GM11168 (cell line): ENCODE results near the gene CTNNA3.

Source experiments
- in situ Hi-C: fragments of 300-500 bp; cut with MboI; formaldehyde crosslinking; loops from one replicate; pipeline ENCODE4 v1.12.0; 2022; ENCODE audit warnings: low sequenced_read_pairs; ENCODE audit not compliant: unreplicated experiment

CTNNA3 gene

DNA sequence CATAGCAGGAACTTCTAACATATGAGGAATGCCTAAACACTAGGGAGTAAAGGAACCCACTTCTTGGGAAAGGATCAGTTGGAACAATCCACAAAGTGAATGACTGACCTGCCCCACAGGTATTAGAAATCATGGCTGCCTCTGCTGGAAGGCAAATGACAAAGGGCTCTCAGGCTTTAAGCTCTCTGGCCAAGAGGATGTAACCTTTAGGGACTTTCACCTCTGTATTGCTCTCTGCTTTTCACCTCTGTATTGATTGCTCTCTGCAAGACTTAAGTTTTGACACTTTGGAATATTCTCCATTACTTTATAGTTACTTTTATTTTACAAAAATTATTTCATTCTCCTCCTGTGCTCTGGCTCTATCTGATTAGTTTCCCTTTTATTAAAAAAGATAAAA, 522.2 kb downstream of the CTNNA3 start:
- in situ Hi-C loops = no loop called here

DNA sequence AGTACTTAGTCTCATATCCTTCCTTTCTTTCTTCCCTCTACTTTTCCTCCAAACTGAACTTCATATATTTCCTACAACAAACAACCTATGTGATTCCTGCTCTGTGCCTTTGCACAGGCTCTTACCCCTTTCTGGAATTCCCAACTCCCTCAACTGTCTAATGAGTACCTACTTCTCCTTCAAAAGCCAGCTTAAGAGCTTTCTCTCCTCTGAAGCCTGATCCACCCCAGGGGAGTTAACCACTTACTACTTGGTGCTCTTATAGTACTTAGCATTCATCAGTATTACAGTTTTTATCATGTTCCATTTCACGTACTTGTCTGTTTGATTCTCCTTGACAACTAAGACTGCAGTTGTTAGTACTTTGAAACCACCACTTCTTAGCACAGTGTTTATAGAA, 524.0 kb downstream of the CTNNA3 start:
- in situ Hi-C loops = no loop called here

DNA sequence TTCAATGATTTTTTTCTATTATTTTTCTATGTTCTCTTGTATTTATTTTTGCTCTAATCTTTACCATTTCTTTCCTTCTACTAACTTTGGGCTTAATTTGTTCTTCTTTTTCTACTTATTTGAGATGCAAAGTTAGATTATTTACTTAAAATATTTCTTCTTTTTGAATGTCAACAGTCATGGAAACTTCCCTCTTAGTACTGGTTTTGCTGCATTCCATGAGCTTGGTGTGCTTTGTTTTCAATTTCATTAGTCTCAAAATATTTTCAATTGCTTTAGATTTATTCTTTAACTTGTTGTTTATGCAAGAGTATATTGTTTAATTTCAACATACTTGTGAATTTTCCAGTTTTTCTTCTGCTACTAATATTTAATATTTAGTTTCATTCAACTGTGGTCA, 539.8 kb downstream of the CTNNA3 start:
- in situ Hi-C loops = no loop called here

DNA sequence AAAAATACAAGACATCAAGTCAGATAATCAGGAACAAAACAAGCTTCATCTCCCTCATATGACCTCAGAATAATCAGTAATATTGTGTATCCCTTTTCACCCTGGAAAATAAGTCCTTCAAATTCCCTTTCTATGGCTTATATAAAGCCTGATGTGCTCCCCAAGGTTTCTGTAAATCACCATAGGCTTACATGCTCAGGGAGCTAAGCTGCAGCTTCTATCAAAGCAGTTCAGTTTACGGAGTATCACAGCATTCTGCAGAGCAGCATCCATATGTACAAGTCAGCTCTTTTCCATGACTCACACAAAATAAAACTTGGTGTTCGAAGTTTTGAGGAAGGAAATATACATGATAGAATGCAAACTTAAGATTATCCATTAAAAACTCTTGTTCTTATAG, 544.5 kb downstream of the CTNNA3 start:
- in situ Hi-C loops = no loop called here

DNA sequence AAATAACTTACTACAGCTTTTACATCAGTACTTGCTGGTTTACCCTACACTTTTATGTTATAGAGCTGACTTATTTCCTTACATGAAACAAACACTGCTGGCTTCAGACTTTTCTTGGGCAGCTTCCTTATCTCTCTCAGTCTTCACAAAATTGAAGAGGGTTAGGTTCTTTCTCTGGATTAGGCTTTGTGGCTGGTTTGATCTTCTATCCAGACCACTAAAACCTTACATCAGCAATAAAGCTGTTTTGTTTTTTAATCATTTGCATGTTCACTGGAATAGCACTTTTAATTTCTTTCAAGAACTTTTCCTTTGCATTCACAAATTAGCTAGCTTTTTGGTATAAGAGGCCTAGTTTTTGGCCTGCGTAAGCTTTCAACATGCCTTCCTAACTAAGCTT, 551.5 kb downstream of the CTNNA3 start:
- in situ Hi-C loops = no loop called here

DNA sequence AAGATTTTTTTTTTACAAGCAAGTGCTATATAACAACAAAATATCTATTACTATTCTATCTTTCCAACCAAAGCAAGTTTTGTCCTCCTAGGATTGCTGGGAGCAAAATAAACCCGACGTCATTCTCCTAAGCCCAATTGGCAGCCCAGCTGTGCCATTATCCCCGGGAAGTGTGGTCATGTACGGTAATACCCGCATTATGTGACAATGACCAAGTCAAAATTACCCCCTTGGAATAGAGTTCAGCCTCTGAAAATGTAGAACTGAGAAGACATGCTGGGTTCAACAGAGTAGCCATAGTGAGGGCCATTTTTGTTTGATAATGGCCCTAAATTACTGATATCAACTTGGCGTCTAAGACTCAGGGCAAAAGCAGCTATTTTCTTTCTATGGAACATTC, 554.7 kb downstream of the CTNNA3 start:
- in situ Hi-C loops = no loop called here

DNA sequence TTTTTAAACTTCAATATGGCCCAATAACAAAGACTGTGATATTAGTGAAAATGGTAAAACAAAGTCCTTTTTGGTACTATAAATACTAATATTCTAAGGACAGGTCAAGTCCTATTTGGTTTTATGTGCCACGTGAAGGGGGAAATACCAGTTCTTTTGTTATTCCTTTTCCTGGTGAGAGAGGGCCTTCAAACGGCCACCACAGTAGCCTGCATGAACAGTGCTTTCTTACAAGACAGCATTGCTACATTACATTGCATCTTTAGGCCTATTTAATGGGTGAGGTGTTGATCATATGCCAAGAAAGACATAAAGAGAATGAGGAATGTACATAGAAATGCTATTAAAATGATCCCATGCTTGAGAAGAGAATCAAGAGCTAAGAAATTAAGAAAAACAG, 555.4 kb downstream of the CTNNA3 start:
- in situ Hi-C loops = no loop called here

DNA sequence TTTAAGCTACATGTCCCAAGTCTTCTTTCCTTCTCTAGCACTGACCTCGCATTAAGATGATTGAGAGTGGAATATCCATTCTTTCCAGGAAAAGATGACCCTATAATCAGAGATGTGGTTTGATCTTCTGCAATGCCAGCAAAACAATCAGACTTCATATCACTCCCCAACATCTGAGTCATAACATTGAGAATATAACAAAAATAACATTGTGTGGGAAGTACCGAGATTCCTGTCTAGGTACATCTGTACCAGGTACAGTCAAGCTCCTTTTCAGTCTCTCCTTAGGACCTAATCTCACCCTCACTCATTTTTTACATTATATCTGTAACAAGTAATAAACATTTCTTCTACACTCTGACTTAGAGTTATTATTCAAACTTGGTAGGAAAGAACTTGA, 568.6 kb downstream of the CTNNA3 start:
- in situ Hi-C loops = no loop called here

DNA sequence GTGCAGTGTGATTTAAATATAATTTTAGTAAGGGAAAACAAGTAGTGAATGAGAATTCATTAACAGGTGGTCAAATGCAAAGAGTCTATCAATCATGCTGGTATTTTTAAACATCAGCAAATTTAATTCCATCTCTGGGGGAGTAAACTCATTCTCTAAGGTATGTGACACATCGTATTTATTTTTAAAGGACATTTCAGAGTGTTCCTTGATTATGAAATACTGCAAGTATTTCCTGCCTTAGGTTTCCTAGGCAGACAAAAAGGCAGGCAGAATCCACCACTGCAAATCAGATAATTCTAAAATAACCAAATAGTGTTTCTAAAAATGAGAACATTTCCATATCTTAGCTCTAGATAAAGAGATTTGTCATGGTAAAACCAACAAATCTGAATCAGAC, 576.3 kb downstream of the CTNNA3 start:
- in situ Hi-C loops = no loop called here

DNA sequence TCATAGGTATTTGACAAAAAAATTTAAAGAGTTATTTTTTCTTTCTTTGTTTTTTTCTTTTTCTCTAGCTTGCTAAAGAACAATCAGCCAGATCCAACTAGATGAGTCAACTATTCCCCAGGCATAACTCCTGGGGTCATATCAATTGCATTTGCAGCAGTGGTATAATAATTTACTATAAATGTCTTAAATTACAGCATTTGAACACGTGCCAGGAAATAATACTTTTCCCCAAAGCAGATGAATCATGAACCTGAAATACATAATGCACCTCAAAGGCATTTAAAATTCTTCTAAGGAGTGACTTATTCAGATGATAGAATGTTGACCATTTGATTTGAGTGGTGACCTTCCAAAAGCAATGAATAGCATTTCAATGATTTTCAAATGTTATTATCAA, 580.0 kb downstream of the CTNNA3 start:
- in situ Hi-C loops = no loop called here

DNA sequence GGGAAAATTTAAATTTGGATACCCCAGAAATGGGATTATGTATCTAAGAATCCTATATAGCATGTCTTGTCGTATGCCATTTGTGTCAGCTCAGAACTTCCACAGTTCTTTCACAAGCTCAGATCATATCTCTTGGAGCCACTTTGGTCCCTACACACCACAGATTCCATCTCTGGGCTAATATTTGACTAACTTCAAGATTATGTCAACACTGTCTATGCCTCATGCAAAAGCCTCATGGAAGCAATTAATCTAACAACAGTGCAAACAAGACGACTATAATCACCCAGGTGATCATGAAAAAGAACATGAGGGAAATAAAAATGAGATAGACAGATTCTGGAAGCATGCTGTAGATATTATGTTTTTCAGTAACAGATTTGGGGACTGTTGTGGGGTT, 581.0 kb downstream of the CTNNA3 start:
- in situ Hi-C loops = no loop called here

DNA sequence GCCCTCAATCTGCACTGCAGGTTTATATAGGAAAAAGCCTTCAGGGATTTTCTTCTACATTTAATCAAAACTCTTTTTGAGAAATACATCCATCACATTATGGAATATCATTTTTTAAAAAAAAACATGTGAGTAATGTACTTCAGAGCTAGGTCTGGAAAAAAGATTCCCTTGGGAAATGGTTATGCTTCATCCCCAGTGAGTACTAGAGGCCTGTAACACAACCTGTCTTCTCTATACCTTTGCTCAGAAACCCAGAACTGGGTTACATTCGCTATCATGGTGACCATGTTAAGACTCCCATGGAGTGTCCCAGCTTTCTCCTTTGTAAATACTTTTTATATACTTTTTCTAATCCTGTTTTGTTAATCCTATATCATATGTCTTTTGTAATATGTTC, 583.2 kb downstream of the CTNNA3 start:
- in situ Hi-C loops = no loop called here

DNA sequence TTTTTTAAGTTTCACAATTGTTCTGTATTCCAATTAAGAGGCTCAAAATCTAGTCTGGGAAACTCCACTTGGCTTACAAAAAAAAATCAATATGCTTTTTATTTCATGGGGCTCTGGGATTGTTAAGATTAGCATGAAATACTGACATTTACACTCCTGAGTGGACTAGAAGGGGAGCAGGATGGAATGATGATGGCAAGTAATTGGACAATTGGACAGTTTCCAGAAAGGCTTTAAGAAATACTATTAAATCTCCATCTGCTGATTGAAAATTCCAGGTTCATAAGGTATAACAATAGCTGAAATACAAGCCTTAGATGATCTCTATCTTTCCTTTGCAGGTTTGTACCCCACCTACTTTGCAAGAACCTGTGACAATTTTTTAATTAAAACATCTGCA, 585.7 kb downstream of the CTNNA3 start:
- in situ Hi-C loops = no loop called here

DNA sequence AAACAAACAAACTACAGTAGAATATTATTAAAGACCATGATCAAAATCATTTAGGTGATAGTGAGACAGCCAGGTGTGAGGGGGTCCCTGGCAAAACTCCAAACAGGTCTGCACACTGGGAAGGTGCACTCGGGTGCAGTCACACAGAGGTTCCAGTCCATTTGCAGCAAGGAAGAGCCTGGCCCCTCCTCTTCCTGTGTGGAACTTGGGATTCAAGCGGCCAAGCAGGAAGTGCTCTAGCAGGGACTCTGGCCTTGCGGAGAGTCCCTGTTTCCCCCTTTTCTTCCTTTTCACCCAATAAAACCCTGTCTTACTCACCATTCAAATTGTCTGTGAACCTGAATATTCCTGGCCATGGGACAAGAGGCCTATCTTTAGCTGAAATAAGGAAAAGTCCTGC, 588.3 kb downstream of the CTNNA3 start:
- in situ Hi-C loops = no loop called here

DNA sequence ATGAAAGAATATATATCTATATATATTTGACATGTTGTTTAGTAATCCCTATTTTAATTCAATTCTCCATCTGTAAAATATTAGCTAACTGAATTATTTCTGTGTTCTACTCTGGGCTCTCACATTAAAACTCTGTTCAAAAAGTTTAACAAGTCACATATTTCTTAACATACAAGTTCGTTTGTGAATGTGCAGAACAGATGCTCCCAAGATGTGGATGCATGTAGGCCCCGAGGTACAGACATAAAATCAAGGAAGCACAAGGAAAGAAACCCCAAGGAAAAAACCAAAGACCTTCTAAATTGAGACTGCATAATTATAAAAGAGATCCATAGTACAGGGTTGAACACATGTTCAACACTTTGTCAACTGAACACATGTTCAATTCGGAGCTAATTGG, 595.0 kb downstream of the CTNNA3 start:
- in situ Hi-C loops = no loop called here

DNA sequence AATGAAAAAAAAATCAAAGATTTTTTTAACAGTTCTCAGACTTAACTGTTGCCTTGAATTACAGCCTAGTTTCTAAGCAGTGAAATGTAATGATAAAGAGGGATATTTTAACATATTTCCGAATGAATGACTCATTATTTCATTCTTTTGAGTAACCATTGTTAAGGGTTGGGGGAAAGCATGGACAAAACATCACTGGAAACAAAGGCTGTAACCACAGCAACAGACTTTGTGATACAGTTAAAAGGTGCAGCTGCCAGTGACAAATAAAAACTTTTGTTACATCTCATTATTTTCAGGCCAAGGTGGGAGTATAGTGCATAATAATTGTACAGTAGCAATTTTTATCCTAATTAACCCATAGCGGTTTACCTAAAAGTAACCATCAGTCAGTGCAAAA, 597.5 kb downstream of the CTNNA3 start:
- in situ Hi-C loops = no loop called here

DNA sequence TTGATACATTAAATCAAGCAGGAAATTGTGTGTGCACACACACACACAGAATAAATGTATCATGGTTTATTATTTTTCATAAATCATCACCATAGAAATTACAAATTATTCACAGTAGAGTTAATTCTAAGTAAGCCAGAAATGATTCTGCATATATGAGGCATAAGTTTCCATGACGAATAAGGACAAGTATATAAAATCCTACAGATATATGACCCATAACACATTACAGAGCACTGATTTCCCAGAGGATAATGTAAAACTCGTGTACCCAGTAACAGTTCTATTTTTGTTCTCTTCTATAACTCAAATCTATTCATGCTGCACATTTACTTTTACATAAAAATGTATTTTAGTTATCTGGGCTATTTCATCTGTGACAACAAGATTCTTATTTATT, 600.5 kb downstream of the CTNNA3 start:
- in situ Hi-C loops = no loop called here

DNA sequence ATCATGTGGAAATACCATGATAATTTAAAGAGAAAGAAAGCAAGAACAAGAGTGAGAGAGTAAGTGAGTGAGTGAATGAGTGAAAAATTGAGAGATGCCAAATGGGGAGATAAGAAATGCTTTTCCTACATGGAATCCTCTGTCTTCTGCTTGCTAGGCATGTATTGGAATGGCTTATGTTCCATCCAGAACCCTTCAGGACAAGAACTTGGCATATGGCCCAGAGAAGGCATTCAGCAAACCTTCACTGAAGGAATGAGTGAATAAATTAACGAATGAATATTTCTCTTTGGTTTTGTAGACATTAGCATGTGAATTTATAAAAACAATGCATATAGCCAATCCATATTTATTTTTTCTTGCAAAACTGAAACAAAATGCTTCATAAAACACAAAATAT, 608.0 kb downstream of the CTNNA3 start:
- in situ Hi-C loops = no loop called here

DNA sequence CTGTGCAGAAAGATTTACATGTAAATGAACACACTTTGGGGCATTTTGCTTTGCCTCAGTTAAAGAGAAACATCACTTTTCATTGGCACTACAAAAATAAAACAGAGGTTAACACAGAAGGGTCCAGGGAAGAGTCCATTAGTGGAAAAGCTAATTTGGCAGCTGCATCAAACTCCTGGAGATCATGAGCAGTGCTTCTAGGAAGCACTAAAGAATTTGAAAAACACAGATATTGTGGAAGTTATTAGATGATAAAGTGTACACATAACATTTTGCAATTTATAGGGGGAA, 608.9 kb downstream of the CTNNA3 start:
- in situ Hi-C loops = no loop called here

DNA sequence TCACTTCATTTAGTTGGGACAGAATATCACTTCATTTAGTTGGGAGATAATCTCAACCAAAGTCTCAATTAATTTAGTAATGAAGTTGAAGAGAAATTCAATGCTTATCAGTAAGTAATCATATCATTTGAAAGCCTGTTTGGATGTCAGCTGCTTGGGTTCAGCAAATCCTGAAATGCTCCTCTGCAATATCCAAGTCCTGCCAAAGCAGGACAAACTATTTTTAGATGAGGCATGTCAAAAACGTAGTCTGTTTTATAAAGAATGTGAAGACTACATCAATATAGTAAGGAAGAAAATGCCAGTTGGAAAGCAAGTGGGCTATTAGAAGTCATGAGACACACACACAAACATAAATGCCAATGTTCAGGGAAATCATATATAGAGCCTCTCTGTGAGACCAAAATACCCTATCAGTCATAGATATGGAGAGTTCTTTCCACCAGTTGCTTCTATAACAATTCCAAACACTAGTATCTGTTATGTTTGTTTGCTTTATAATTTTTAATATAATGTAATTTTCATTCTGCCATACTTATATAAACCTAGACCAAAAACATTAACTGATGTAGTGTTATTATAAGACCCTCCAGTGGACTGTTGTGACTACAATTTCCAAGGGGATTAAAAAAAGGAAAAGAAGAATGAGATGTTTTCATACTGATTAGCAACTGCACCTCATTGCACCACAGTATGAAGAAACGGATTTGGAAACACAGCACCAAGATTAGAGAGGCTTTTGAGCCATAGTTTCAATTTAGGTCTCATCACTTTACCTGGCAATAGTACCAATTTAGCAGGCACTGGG, 609.5 kb downstream of the CTNNA3 start:
- in situ Hi-C loops = no loop called here

DNA sequence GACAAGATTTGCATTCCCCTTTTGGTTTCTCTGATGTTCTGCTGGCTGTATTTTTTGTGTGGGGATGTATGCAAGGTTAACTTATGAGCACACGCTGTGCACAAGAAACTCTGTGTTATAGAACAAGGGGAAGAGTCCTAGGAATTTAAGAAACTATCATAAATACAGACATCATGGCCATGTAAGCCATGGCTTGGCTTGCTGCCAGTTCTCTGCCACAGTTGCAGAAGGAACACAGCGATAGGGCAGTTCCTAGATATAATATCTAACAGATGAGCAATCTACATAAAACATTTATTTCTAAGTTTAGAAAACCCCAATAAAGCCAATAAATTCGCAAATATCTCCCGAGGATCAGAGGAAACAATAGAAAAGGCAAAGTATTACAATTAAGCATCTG, 616.9 kb downstream of the CTNNA3 start:
- in situ Hi-C loops = no loop called here

DNA sequence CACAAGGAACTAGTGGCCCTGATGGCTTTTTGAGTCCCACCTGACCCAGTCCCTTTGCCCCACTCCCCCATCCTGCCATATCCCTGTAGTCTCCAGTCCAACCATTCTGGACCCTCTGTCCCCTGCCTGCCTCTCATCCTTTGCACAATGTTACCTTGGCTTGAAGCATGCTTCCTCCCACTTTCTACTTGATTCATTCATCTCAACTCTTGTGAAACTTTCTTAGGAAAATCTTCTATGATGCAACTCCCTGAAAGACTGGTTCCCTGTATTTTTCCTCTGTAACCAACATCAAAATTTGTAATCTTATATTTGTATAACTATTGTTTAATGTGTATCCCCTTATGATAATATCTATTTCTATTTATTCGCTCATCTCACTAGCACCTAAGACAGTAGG, 618.6 kb downstream of the CTNNA3 start:
- in situ Hi-C loops = no loop called here

DNA sequence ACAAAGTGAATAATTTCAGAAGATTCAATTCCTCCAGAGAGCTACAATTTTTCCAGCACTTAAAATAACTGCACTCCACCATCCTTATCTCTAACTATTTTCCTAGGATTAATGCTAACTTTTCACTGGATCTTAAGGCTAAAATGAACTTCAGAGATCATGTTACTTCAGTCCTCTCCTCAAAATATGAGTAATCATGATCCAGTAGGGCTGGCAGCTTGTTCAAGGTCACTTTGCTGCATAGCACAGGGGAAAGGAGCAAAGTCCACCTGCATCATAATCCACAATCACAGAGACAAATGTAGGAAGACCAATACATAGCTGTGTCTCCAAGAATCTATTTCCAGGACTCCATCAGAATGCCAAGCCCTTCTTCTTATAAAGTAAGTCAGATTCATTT, 619.9 kb downstream of the CTNNA3 start:
- in situ Hi-C loops = no loop called here
